ENCODE results near the gene HBP1. TPM values are rescaled to one million over a fixed set of nuclear protein-coding genes. Genes with fewer than 3 reads are reported as not detected.

HBP1 gene
- total and polyA plus RNA-seq, 2 experiments from 2014 or later: 47.7 to 84.7 TPM

DNA sequence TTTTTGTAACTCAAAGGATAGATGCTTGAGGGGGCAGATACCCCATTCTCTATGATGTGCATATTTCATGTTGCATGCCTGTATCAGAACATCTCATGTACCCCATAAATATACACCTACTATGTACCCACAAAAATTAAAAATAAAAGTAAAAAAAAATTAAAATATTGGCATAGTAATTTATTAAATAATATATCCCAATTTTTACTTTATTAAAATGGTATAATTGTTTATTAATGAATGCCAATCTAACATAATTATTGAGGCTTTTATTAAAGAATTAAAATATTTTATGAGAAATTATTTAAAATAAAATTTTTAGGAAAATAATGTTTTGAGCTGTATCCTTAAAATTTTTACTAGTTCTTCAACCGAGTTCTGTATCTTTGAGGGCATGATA lies 18.9 kb upstream of the HBP1 start:
- Histone ChIP-seq H3K27me3 (no peaks in the 10 kb centered on the region), H4K20me1 (ENCODE audit: insufficient read depth, poor library complexity, severe bottlenecking) (no peaks in the 10 kb centered on the region), H3K9me2 (replicated peaks; ENCODE audit: insufficient read depth) (no peaks in the 10 kb centered on the region), H3K4me1 (ENCODE audit: insufficient read depth) (peaks cover 5% of the 10 kb centered on the region), H3K9me3 (ENCODE audit: low read depth) (no peaks in the 10 kb centered on the region), H3K27ac (no peak overlapping the region), H3K4me3 (no peak overlapping the region), H3K4me2 (no peak overlapping the region), H3K36me3 (replicated peaks; ENCODE audit: insufficient read depth, low read depth) (no peaks in the 10 kb centered on the region), H3K79me2 (no peaks in the 10 kb centered on the region), H2AFZ (no peak overlapping the region)
- TF ChIP-seq EZH2phosphoT487 (IDR thresholded peaks at IDR 0.05; ENCODE audit: low read depth, severe bottlenecking, unreplicated experiment) (no peak), EZH2 (IDR thresholded peaks at IDR 0.05; ENCODE audit: borderline replicate concordance) (no peak)
- TF ChIP-seq, protein P1, sequence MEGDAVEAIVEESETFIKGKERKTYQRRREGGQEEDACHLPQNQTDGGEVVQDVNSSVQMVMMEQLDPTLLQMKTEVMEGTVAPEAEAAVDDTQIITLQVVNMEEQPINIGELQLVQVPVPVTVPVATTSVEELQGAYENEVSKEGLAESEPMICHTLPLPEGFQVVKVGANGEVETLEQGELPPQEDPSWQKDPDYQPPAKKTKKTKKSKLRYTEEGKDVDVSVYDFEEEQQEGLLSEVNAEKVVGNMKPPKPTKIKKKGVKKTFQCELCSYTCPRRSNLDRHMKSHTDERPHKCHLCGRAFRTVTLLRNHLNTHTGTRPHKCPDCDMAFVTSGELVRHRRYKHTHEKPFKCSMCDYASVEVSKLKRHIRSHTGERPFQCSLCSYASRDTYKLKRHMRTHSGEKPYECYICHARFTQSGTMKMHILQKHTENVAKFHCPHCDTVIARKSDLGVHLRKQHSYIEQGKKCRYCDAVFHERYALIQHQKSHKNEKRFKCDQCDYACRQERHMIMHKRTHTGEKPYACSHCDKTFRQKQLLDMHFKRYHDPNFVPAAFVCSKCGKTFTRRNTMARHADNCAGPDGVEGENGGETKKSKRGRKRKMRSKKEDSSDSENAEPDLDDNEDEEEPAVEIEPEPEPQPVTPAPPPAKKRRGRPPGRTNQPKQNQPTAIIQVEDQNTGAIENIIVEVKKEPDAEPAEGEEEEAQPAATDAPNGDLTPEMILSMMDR (IDR thresholded peaks at IDR 0.05; ENCODE audit: poor library complexity): no peak
- WGBS (ENCODE audit: low lambda C conversion rate, missing lambda C conversion rate): 81% methylated on average over 1 of the region's 1 CpG
- no peak for DNase-seq (ENCODE audit: low spot score)

- no peaks in the 10 kb centered on the region for H4K20me1 ChIP-seq (ENCODE audit: insufficient read depth, poor library complexity, severe bottlenecking)
- H3K4me3 ChIP-seq: no peak overlapping the region
- no peaks in the 10 kb centered on the region for H3K27me3 ChIP-seq
- H3K9me3 ChIP-seq (ENCODE audit: low read depth): no peaks in the 10 kb centered on the region
- no peak for TF ChIP-seq EZH2phosphoT487 (IDR thresholded peaks at IDR 0.05; ENCODE audit: low read depth, severe bottlenecking, unreplicated experiment)
- TF ChIP-seq, protein P1 (IDR thresholded peaks at IDR 0.05; ENCODE audit: poor library complexity): peak; percentile 73
- 27% methylated on average over 4 of the region's 4 CpGs for WGBS (ENCODE audit: low lambda C conversion rate, missing lambda C conversion rate)
- no peak overlapping the region for H2AFZ ChIP-seq
- H3K4me2 ChIP-seq: no peak overlapping the region
- H3K27ac ChIP-seq: no peak overlapping the region
- H3K79me2 ChIP-seq: no peaks in the 10 kb centered on the region
- H3K9me2 ChIP-seq (replicated peaks; ENCODE audit: insufficient read depth): no peaks in the 10 kb centered on the region
- no peaks in the 10 kb centered on the region for H3K36me3 ChIP-seq (replicated peaks; ENCODE audit: insufficient read depth, low read depth)
- H3K4me1 ChIP-seq (ENCODE audit: insufficient read depth): no peaks in the 10 kb centered on the region
- peak; percentile 86 for DNase-seq (ENCODE audit: low spot score)
Measured at GRCh38 chr7:107150375-107151073, 18.3 kb upstream of the HBP1 start.

GRCh38 chr7:107151538-107151937 lies 17.3 kb upstream of the HBP1 start:
- no peaks in the 10 kb centered on the region for H3K9me2 ChIP-seq (replicated peaks; ENCODE audit: insufficient read depth)
- no peaks in the 10 kb centered on the region for H3K9me3 ChIP-seq (ENCODE audit: low read depth)
- no peak overlapping the region for H3K4me2 ChIP-seq
- no peaks in the 10 kb centered on the region for H3K36me3 ChIP-seq (replicated peaks; ENCODE audit: insufficient read depth, low read depth)
- WGBS (ENCODE audit: low lambda C conversion rate, missing lambda C conversion rate): 96% methylated on average over 7 of the region's 7 CpGs
- H3K4me3 ChIP-seq: no peak overlapping the region
- no peaks in the 10 kb centered on the region for H3K4me1 ChIP-seq (ENCODE audit: insufficient read depth)
- no peak for DNase-seq (ENCODE audit: low spot score)
- no peaks in the 10 kb centered on the region for H3K27me3 ChIP-seq
- TF ChIP-seq EZH2 (IDR thresholded peaks at IDR 0.05; ENCODE audit: borderline replicate concordance) (no peak), EZH2phosphoT487 (IDR thresholded peaks at IDR 0.05; ENCODE audit: low read depth, severe bottlenecking, unreplicated experiment) (no peak)
- TF ChIP-seq, protein P1 (IDR thresholded peaks at IDR 0.05; ENCODE audit: poor library complexity): no peak
- H3K79me2 ChIP-seq: no peaks in the 10 kb centered on the region
- no peak overlapping the region for H2AFZ ChIP-seq
- H3K27ac ChIP-seq: no peak overlapping the region
- no peaks in the 10 kb centered on the region for H4K20me1 ChIP-seq (ENCODE audit: insufficient read depth, poor library complexity, severe bottlenecking)

All from hepatocyte (in vitro differentiated cells).